ENCODE results near the gene ADCY7.

Gene ADCY7

DNA sequence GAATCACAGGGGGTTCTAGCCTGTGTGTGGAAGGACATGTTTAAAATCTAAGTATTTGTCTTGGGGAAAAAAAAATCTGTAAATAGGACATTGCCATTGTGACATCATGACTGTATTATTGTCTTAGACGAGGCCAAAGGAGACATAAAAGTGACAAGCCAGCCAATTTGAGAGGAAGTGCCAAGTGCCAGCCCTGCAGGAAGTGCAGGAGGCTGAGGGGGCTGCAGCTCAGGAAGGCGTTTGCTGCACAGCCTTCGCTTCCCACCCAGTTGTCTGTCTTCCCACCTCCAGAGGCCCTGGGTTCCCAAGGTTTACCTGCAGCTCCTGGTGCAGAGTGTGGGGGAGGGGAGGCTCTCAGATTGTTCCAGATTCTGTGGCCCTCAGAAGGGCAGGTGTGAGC, 1.3 kb downstream of the ADCY7 start:
- no peak for DNase-seq (ENCODE audit: low read depth in 2 of 2)

DNA sequence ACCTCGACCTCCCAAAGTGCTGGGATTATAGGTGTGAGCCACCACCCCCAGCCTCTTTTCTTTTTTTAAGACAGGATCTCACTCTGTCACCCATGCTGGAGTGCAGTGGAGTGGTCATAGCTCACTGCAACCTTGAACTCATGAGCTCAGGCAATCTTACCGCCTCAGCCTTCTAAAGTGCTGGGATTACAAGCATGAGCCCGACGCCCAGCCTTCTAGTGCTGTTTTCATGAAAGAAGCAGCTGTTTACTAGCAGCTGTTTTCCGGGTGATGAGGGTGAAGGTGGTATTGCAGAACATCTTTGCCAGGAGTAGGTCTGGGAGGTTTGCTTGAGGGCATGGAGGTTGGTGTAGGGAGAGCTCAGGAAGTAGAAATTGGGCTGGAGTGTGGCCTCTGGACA, 2.0 kb downstream of the ADCY7 start:
- no peak for DNase-seq (ENCODE audit: low read depth in 2 of 2)

DNA sequence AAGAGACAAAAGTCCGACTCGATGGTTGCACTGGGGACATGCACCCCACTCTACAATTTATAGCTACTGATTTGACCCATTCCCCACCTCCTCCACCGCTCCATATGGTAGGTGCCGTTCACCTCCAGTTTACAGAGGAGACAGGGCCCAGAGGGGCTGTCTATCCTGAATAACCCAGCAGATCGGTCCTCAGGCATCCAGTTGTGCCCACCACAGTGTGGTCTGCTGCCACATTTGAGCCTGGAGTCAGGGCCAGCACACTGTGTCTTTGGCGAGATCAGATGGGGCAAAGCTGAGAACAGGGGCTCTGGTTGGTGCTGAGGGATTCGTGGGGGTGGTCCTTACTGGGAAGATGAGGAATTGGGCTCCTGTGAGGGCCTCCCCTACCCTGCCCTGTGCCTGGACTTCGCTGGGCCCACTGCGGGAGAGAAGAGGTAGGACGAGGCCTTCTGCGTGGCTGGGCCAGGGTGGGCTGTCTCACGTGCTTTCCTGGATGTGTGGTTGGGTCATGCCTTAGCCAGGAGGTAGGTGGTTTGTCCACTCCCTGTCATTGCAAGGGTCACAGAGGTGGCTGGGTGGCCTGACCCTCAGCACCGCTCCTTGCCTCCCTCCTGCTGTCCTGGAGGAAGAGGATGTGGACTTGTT, 2.8 kb downstream of the ADCY7 start:
- DNase-seq (ENCODE audit: low read depth in 2 of 2) = no peak

DNA sequence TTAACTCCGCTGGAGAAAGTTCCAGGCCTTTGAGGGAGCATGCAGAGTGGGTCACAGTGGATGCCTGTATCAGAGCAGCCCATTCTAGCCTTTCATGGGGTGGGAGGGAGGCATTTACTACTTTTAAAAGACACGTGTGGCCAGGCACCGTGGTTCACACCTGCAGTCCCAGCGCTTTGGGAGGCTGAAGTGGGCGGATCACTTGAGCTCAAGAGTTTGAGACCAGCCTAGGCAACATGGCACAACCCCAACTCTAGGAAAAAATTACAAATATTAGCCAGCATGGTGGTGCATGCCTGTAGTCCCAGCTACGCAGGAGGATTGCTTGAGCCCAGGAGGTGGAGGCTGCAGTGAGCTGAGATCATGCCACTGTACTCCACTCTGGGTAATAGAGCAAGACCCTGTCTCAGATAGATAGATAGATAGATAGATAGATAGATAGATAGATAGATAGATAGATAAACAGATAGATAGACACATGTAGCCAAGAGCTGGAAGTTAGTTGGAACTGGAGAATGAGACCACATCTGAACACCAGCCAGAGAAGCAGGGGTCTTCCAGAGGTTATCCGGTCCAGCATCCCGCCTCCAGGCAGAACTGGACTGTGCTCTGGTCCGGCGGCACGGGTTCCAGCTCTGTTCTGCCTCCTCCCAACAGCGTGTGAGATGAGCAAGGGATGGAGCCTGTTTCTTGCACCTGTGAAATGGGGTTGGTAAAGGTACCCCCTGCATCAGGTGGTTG, 3.6 kb downstream of the ADCY7 start:
- DNase-seq (ENCODE audit: low read depth in 2 of 2) = no peak

DNA sequence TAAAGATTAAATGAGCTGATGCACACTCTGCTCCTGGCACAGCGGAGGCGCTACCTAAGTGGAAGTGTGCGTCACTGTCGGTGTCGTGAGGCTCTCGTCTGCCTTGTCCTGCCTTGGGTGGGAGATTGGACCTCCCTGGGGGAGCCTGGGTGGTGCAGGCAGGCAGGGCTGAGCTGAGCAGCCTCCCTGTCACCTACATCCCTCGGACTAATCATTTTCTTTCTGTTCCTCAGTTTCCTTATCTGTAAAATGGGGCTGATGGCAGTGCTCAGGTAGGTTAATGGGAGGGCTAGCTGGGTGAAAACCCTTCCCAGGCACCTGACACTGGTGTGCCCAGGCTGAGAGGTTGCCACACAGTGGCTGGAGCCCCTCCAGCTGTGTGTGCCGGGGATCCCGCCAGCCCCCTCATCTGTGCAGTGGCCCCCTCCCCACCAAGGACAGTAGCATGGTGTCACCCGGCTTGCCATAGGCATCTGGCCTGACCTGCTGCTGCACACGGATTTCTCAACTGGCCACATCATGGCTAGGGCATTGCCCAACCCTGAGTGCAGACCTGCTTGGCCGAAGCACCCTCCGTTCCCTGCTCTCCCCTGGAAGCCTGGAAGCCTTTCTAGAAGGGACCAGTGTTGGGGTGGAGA, 4.3 kb downstream of the ADCY7 start:
- DNase-seq (ENCODE audit: low read depth in 2 of 2) = no peak

DNA sequence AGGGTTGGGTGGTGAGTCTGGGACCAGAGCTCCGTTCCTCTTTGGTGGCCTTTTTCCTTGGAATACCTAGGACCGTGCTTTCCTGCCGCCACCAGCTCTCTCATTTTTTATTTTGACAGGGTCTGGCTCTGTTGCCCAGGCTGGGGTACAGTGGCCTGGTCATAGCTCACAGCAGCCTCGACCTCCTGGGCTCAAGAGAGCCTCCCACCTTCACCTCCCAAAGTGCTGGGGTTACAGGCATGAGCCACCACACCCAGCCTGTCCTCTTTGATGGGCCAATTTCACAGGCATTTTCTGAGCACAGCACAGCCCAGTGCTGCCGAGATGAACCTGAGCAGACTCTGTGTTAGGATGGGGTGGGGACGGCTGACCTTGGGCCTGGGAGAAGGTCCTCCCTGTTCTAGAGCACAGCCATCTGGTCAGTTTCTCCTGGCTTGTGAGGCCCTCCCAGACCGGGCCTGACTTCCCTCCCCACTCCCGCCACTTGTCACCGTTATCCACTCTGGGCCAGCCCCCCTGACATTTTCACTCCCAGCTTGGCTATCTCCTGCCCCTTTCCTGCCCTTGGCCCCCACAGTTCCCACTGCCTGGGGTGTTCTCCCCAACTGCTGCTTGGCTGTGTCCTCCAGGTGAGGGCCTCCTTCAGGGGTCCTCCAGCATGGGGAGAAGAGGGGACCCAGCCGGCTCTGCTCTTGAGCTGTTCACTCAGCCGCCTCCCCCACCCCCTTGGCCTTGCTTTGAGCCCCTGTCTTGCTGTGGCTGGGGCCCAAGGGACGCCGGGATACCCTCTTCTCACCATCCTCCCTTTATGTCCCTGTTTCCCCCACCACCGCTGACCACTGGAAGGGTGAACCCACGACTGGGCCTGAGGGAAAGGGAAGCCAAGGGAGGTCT, 5.0 kb downstream of the ADCY7 start:
- no peak for DNase-seq (ENCODE audit: low read depth in 2 of 2)

DNA sequence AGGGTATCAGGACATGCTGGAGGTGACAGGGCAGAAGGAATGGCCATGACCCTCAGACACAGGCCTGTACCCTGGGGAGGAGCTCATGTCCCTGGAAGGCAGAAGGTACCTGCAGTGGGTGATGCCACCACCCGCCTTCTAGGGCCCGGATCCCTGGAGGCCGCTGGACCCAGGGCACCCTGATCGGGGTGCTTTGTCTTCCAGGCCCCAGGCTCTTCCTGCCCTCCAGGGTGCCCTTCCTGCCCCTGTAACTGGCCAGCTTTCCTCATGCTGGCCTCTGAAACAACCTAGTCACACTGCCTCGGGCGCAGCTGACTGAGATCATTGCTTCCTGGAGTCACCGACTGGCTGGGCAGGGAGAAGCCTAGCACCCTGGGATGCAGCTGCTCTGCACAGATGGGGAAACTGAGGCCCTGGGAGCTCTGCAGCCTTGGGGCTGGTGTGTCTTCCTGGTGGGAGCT, 5.8 kb downstream of the ADCY7 start:
- DNase-seq (ENCODE audit: low read depth in 2 of 2) = no peak

DNA sequence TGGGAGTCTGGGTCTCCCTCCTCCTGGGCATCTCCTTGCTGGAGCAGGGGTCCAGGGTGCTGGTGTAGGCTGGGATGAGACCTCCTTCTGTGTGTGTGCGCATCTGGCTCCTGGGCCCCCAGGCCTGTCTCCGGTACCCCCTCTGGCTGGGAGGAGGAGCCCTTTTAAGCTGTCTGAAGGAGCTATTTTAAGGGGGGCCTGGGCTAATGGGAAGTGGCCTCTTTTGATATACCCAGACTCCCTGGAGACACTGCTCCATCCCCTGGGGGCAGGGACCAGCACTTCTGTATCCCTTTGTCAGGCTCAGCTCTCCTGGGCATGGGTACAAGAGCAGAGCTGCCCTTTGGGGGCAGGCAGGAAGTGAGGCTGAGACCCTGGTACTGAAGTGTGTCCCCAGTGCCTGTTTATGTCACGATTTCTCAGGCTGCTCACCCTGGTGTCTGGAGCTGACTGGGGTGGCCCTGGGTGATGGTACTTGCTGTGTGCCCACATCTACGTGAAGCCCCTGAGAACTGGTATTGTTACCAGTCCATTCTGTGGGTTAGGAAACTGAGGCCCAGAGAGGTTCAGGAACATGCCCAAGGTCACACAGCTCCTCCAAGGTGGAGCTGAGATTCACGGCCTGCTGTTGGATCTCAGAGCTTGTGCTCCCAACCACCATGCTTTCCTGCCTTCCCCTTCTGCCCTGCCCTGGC, 6.5 kb downstream of the ADCY7 start:
- no peak for DNase-seq (ENCODE audit: low read depth in 2 of 2)

DNA sequence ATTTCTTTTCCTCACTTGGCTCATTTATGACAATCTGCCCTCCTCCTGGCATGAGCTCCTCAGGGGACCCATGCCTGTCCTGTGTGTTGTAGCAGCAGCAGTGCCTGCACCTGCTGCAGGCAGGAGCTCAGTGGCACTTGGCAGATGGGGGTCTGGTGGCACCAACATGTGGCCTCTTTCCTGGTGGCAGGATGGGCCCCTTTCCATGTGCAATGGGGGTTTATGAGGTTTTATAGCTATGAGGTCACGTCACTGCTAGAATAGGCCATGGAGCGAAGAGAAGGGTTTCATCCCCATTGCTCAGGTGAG, 7.0 kb downstream of the ADCY7 start:
- no peak for DNase-seq (ENCODE audit: low read depth in 2 of 2)

DNA sequence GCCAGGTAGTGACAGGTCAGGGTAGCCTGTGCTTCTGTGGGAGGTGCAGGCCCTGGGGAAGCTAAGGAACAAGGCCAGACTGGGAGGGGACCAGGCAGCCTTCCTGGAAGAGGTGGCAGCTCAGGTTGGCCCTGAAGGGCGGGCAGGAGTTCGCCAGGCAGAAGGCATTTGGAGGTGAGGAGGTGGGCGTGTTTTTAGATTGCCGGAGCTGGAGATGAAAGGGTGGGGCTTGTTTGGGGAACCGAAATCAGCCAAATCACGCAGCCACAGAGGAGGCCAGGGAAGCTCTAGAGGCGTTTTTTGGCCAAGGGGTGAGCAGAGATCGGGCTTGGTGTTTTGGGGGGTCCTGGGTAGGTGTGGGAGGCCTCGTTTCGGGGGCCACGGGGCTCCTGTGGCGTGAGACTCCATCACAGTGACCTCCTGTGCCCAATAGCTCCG, 7.6 kb downstream of the ADCY7 start:
- DNase-seq (ENCODE audit: low read depth in 2 of 2) = no peak

DNA sequence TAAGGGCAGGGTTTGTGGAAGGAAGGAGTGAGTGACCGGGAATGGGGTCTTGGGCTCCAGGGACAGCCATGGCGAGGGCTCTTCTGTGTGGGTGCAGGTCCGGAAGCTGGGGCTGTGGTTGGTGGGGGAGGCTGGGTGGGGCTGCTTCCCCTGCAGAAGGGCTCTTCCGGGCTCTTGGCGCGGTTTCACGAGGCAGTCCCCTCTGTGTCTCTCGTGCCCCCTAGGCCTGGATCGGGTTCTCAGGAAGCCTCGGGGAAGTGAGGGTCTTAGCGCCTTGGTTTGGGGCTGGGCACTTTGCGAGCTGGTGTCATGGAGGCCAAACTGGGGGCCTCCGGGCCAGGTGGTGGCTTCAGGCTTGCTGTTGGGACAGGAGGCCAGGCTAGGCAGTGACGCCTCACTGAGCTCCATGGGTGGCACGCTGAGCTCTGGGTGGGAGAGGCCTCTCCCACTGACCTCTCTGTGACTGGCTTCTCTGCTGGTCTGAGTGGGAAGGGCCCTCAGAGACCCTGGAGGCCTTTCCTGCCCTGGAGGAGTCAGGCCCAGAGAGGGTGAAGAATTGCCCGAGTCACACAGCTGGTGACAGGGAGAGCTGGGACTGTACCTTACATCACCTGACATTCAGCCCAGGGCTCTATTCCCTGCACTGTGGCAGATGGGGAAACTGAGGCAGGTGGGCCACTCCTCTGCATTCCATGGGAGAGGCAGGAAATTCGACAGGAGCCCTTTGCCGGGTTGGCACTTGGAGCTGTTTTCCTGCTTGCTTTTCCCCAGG, 8.2 kb downstream of the ADCY7 start:
- DNase-seq (ENCODE audit: low read depth in 2 of 2) = peak in 1 of 2 donors; percentile 32

DNA sequence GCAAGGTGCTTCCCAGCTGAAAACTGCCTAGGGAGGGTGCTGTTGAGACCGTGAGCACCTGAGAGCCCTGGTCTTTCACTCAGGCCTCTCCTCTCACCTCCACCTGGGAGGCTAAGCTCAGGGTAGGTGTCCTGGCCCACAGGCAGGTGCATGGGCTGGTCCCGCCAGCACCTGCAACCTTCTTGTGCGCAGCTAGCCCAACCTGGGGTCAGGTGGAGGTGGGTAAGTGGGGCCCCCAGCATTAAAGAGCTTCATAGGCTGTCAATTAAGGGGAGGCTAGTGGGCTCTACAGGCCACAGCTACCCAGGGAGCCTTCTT, 8.7 kb downstream of the ADCY7 start:
- no peak for DNase-seq (ENCODE audit: low read depth in 2 of 2)

DNA sequence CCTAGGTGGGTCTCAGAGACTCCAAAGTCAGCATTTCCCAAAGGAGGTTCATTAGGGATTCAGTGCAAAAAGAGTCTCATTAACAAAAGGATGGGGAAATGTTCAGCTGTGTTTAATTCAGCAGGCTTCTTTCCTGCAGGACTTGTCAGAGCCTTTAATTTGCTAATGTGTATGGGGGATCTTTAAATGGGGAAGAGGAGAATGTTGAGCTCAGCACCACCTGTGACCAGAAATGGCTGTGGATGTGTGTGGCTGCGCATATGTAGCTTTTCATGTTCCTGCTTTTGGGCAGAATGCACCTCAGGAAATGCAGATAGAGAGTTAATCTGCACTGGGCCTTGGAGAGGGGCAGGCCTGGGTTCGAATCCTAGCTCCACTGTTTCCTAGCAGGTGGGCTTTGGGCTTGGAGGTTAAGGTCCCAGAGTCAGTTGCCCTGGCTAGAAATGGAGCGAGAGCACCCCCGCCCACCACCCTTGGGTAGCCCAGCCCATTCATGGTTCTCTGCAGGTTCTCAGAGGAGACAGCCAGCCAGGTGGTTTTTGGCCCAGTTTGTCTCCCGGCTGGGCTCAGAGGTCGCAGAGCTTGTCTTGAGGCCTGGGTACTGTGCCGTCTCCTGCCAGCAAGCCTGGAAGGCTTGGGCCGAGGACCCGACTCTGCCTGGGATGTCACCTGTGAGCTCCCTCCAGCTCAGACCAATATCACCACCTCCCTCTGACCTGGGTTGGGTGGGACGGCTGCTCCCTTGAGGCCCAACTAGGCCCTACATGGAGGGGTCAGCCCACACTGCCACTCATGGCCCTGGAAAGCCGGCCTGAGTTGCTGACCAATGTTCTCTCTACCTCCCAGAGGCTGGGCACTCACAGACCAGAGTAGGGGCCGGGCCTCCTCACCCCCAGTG, 9.3 kb downstream of the ADCY7 start:
- DNase-seq (ENCODE audit: low read depth in 2 of 2) = no peak

DNA sequence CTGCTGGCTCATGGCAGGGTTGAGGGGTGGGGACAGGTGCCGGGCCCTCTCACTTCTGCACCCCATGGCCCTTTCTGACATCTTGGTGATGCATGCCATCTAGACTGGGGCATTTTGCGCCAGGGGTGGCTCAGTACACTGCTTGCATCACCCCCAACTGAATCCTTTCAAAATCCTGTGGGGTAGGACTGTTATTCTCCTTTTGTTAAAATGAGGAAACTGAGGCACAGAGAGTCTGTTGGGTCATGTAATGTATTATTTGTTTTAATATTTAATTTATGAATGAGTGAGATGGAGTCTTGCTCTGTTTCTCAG, 9.9 kb downstream of the ADCY7 start:
- no peak for DNase-seq (ENCODE audit: low read depth in 2 of 2)

DNA sequence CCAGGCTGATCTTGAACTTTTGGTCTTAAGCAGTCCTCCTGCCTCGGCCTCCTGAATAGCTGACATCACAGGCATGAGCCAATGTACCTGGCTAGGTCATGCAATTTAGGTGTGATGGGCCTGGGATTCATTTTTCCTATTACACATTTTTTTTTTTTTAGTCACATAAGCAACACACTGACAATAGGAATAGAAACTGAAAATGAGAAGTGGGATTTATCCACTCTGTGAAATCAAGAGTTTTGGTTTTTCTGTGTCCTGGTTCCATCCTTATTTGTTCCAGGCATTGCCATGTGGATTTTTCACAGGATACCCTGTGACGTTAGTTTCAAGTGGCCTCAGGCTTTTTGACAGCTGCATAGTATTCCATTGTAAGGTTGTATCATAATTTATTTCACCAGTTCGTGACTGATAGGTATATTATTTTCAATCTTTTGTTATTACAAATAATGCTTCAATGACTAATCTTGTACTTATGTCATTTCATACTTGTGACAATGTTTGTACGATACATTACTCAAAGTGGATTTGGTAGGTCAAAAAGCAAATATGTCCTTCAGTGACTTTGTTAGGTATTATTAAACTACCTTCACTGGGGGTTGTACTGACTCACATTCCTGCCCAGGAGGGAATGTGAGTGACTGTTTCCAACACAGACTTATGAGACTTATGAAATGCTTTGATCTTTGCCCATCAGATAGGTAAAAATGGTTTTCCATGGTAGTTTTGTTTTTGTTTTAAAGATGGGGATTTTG, 10.6 kb downstream of the ADCY7 start:
- DNase-seq (ENCODE audit: low read depth in 2 of 2) = no peak

DNA sequence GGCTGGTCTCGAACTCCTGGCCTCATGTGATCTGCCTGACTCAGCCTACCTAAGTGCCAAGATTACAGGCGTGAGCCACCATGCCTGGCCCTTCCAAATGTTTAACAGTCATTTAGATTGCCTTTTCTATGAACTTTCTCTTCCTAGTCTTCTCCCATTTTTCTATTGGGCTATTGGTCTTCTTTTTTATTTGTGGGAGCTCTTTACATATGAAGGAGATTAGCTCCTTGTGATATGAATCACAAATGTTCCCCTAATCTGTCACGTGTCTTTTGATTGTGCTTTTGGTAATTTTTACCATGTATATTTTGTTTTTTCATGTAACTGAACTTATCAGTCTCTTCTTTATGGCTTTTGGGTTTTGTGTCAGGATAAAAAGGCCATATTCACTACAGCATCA, 11.9 kb downstream of the ADCY7 start:
- no peak for DNase-seq (ENCODE audit: low read depth in 2 of 2)

DNA sequence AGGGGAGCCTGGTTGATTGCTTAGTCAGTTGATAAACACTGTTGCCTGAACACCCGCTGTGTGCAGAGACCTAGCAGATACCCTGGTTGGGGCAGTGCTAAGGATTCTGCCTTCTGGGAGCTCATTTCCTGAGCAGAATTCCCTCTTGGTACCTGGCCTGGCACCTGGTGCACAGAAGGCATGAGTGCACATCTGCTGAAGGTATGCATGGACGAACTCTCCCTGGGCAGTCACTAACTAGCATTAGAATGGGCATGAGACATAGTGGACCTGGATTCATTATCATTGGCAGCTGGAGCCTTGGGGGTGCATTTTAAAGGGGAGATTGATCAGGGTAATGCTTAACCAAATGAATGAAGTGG, 13.1 kb downstream of the ADCY7 start:
- no peak for DNase-seq (ENCODE audit: low read depth in 2 of 2)

DNA sequence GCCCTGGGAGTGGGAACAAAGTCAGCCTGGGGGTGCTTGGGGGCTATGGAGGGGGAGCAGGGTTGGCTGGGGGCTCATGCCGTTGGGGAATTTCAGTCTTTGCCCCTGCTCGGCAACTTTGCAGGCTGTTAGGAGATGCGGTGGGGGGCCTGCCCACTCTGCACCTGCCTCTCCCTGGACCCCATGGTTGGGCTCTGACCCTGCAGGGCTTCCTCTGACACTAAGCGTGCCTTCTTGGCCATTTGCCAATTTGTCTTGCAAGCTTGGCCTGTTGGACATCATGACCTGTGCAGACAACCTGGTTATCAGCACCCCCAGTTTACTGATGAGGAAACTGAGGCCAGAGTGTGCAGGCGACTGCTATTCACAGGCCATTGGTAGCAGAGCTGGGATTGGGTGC, 14.6 kb downstream of the ADCY7 start:
- no peak for DNase-seq (ENCODE audit: low read depth in 2 of 2)

DNA sequence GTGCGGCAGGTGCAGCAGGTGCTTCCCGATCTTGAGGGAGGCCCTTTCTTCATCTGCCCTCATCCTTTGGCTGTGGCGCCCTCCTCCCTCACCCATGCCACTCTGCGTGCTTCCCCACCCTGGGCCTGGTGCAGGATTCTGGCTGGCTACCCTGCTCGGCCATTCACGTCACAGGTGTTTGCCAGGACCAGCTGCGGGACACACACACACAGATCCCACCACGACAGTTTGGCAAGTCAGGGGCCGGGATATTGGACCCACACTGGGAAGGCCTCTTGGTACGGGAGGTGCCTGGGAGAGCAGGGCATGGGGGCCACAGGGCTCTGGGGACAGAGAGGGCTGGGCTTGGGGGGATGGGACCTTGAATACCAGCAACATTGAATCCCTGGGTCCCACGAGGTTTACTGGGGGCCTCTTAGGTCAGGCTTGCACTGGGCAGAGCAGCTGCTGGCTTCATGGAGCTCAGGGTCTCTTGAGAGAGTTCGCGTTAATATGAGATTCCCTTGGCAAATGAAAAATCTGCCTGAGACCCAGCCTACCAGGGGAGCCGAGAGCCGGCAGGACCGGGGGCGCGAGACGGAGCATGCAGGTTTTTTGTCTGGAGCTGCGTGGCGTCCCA, 15.1 kb downstream of the ADCY7 start:
- DNase-seq (ENCODE audit: low read depth in 2 of 2) = no peak

All from stimulated activated CD8-positive, alpha-beta memory T cell treated with anti-CD3 and anti-CD28 coated beads, Interleukin-7, amount 100 ng/mL, for 1 hour (primary cell).